K562 (cell line): ENCODE measurements around the gene HSD17B12. TPM values are rescaled to one million over a fixed set of nuclear protein-coding genes. Genes with fewer than 3 reads are reported as not detected.

Source experiments
- ADNP ChIP-seq: fragments of 200-800 bp; sonication (Bioruptor generic); IDR thresholded peaks from 2 replicates; pipeline ENCODE4 v1.6.1; 2016; ENCODE audit warnings: missing genetic modification characterization, missing compliant biosample characterization
- EWSR1 ChIP-seq: fragments of 450-650 bp; IDR thresholded peaks from 2 replicates; pipeline ENCODE4 v1.6.1; 2018; ENCODE audit warnings: borderline replicate concordance, mild to moderate bottlenecking, low read depth, moderate library complexity; ENCODE audit not compliant: partially characterized antibody
- FIP1L1 ChIP-seq: fragments of 200-400 bp; formaldehyde crosslinking; IDR thresholded peaks from 2 replicates; pipeline ENCODE4 v1.6.1; 2018; ENCODE audit warnings: mild to moderate bottlenecking, low read depth, low read length; ENCODE audit not compliant: poor library complexity, severe bottlenecking
- GATAD2B ChIP-seq: fragments of 450-650 bp; IDR thresholded peaks from 2 replicates; pipeline ENCODE4 v1.6.1; 2017; ENCODE audit warnings: mild to moderate bottlenecking, borderline replicate concordance
- KLF6 ChIP-seq: fragments of 250-450 bp; sonication (Bioruptor Pico); IDR thresholded peaks from 2 replicates; pipeline ENCODE4 v1.4.0; 2020; ENCODE audit warnings: mild to moderate bottlenecking, moderate library complexity, borderline replicate concordance
- NFE2L1 ChIP-seq: fragments of 450-650 bp; IDR thresholded peaks from 2 replicates; pipeline ENCODE4 v1.6.1; 2016; ENCODE audit warnings: missing genetic modification characterization, low read depth, mild to moderate bottlenecking, missing compliant biosample characterization, moderate library complexity, borderline replicate concordance
- NR2C2 ChIP-seq, 2 experiments: fragments of 200-800 bp in 1 of 2; sonication (Bioruptor generic) in 1 of 2; sonication (generic) in 1 of 2; formaldehyde crosslinking in 1 of 2; IDR thresholded peaks; 2 replicates each; pipeline versions ENCODE4 v1.6.1 to v1.8.0; 2016 to 2022; ENCODE audit warnings: mild to moderate bottlenecking in 1 of 2, missing compliant biosample characterization in 1 of 2, missing genetic modification characterization in 1 of 2, missing genetic modification reagents in 1 of 2
- NRF1 ChIP-seq, 2 experiments: fragments of 450-650 bp; IDR thresholded peaks in 1 of 2; conservative IDR thresholded peaks in 1 of 2; 2 replicates each; pipeline ENCODE4 v1.6.1; 2014; ENCODE audit warnings: mild to moderate bottlenecking in 2 of 2
- SOX6 ChIP-seq: fragments of 450-650 bp; IDR thresholded peaks from 2 replicates; pipeline ENCODE4 v1.6.1; 2014; ENCODE audit warnings: mild to moderate bottlenecking
- TCF3 ChIP-seq: sonication (generic); formaldehyde crosslinking; IDR thresholded peaks from 2 replicates; pipeline ENCODE4 v1.4.0; 2020; ENCODE audit warnings: mild to moderate bottlenecking, missing genetic modification reagents
- ZNF175 ChIP-seq: fragments of 200-800 bp; sonication (Bioruptor generic); IDR thresholded peaks from 2 replicates; pipeline ENCODE4 v1.6.1; 2016; ENCODE audit warnings: low read depth, mild to moderate bottlenecking, missing genetic modification characterization, missing compliant biosample characterization
- ZNF253 ChIP-seq: fragments of 250-450 bp; sonication (Bioruptor Pico); conservative IDR thresholded peaks from 2 replicates; pipeline ENCODE4 v1.6.1; 2021; ENCODE audit warnings: mild to moderate bottlenecking
- ZNF75A ChIP-seq: fragments of 450-650 bp; formaldehyde crosslinking; IDR thresholded peaks from 2 replicates; pipeline ENCODE4 v1.4.0; 2020; ENCODE audit warnings: mild to moderate bottlenecking
- ZZZ3 ChIP-seq: fragments of 450-650 bp; IDR thresholded peaks from 2 replicates; pipeline ENCODE4 v1.6.1; 2016; ENCODE audit warnings: antibody characterized with exemption, mild to moderate bottlenecking, moderate library complexity
- polyA plus RNA-seq, 8 experiments: library from polyadenylated mRNA; depleted of rRNA in 4 of 8; stranded (reverse) in 5 of 8; unstranded in 3 of 8; fragments of >200 nt; fragmentation: Nextera tagmentation in 2 of 8; fragmentation: Illumina TruSeq in 1 of 8; extraction: Ambion mirVana in 2 of 8; extraction: Trizol in 1 of 8; gene quantifications; 2 replicates each; pipeline versions ENCODE4 v1.2.1 to v1.2.3, GENCODE V29; 2011 to 2014; ENCODE audit warnings: inconsistent platforms in 1 of 8, missing spikeins in 1 of 8
- total RNA-seq, 7 experiments: library from RNA; depleted of rRNA in 6 of 7; stranded (reverse); fragments of >200 nt in 6 of 7; fragmentation: Illumina TruSeq in 2 of 7; extraction: Trizol in 2 of 7; gene quantifications; 2 replicates each; pipeline versions ENCODE4 v1.2.1 to v1.2.3, GENCODE V29; 2011 to 2021; ENCODE audit warnings: low replicate concordance in 1 of 7
- TF ChIP-seq, protein P1 (sequence below): fragments of 450-650 bp; conservative IDR thresholded peaks from 2 replicates; pipeline ENCODE4 v1.6.1; 2016; ENCODE audit warnings: missing genetic modification characterization, low read depth, mild to moderate bottlenecking, missing compliant biosample characterization, moderate library complexity
- TF ChIP-seq, protein P2 (sequence below): fragments of 450-650 bp; IDR thresholded peaks from 2 replicates; pipeline ENCODE4 v1.6.1; 2017; ENCODE audit warnings: antibody characterized with exemption
- TF ChIP-seq, protein P3 (sequence below): fragments of 250-450 bp; sonication (Bioruptor Pico); IDR thresholded peaks from 2 replicates; pipeline ENCODE4 v1.8.0; 2021; ENCODE audit warnings: moderate library complexity, mild to moderate bottlenecking, inconsistent platforms

Gene HSD17B12
- total and polyA plus RNA-seq, 9 of the 15 experiments (the other 6 are each of a cell fraction or from before 2014, with no cell fraction given) = 9.1 to 34.5 (median 23.3) TPM

DNA sequence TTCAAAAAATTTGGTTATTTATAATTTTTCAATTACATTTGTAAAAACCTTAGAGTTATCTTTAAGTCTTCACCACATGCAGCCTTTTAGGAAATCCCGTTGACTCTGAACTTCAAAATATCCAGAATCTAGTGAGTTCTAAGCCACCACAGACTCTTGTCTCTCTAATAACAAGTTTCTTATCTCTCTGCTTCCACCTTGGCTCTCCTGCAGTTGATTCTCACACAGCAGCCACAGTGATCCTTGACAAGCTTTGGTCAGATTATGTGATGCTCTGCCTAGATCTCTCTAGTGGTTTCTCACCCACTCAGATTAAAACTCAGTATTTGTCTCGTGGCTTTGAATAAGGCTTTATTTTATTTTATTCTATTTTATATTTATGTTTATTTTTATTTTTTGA lies 8.6 kb downstream of the HSD17B12 start (continued):
- peak; percentile 65; the same call in 1 of the 2 replicates for TF ChIP-seq SOX6
- no peak for TF ChIP-seq ZNF175
- no peak for TF ChIP-seq NFE2L1 (tag)
- TF ChIP-seq ZZZ3 = no peak
- no peak for TF ChIP-seq ZNF75A (CRISPR knock-in tag)
- TF ChIP-seq, protein P1, sequence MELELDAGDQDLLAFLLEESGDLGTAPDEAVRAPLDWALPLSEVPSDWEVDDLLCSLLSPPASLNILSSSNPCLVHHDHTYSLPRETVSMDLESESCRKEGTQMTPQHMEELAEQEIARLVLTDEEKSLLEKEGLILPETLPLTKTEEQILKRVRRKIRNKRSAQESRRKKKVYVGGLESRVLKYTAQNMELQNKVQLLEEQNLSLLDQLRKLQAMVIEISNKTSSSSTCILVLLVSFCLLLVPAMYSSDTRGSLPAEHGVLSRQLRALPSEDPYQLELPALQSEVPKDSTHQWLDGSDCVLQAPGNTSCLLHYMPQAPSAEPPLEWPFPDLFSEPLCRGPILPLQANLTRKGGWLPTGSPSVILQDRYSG (tag) = no peak
- no peak for TF ChIP-seq ZNF253
- TF ChIP-seq, protein P2, sequence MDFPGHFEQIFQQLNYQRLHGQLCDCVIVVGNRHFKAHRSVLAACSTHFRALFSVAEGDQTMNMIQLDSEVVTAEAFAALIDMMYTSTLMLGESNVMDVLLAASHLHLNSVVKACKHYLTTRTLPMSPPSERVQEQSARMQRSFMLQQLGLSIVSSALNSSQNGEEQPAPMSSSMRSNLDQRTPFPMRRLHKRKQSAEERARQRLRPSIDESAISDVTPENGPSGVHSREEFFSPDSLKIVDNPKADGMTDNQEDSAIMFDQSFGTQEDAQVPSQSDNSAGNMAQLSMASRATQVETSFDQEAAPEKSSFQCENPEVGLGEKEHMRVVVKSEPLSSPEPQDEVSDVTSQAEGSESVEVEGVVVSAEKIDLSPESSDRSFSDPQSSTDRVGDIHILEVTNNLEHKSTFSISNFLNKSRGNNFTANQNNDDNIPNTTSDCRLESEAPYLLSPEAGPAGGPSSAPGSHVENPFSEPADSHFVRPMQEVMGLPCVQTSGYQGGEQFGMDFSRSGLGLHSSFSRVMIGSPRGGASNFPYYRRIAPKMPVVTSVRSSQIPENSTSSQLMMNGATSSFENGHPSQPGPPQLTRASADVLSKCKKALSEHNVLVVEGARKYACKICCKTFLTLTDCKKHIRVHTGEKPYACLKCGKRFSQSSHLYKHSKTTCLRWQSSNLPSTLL = 0 out of 2 replicates have a peak, but pooled peaks have one; percentile 51
- no peak for TF ChIP-seq NRF1 (conservative IDR thresholded peaks at IDR 0.05 in 1 of 2, IDR thresholded peaks at IDR 0.05 in 1 of 2)
- TF ChIP-seq FIP1L1 = no peak
- TF ChIP-seq KLF6 (CRISPR knock-in tag) = no peak
- TF ChIP-seq EWSR1 = no peak
- TF ChIP-seq, protein P3, sequence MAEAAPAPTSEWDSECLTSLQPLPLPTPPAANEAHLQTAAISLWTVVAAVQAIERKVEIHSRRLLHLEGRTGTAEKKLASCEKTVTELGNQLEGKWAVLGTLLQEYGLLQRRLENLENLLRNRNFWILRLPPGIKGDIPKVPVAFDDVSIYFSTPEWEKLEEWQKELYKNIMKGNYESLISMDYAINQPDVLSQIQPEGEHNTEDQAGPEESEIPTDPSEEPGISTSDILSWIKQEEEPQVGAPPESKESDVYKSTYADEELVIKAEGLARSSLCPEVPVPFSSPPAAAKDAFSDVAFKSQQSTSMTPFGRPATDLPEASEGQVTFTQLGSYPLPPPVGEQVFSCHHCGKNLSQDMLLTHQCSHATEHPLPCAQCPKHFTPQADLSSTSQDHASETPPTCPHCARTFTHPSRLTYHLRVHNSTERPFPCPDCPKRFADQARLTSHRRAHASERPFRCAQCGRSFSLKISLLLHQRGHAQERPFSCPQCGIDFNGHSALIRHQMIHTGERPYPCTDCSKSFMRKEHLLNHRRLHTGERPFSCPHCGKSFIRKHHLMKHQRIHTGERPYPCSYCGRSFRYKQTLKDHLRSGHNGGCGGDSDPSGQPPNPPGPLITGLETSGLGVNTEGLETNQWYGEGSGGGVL (CRISPR knock-in tag) = no peak
- TF ChIP-seq NR2C2 (CRISPR knock-in tag; IDR thresholded peaks at IDR 0.05) = no peak
- 0 out of 2 replicates have a peak, but pooled peaks have one; percentile 14 for TF ChIP-seq NR2C2 (tag; IDR thresholded peaks at IDR 0.05)
- TF ChIP-seq ADNP (tag) = peak; percentile 53; the same call in 1 of the 2 replicates
- peak; percentile 83 for TF ChIP-seq TCF3
- no peak for TF ChIP-seq GATAD2B
